Activated CD4-positive, alpha-beta T cell treated with anti-CD3 and anti-CD28 coated beads, Interleukin-10, Interleukin-2, amounts not matched to agents 100 ng/mL and 50 ng/mL, durations not matched to agents 16 hours and 8 hours (primary cell): ENCODE data around the gene SEPHS2.
"Not testable (repeated sequence)": the region's sequence is repeated elsewhere in the genome, so short reads cannot be mapped to it uniquely, and the experiment has no call there.

Experiments used
- DNase-seq: peaks from one replicate; pipeline ENCODE4 v3.0.0-alpha.2; 2020

The SEPHS2 gene

GRCh38 chr16:30397776-30398660 is 47.7 kb downstream of the SEPHS2 start:
- no peak for DNase-seq

GRCh38 chr16:30397056-30397455 is 48.6 kb downstream of the SEPHS2 start:
- DNase-seq = no peak

- not testable (repeated sequence) for DNase-seq
These were observed 49.0 kb downstream of the SEPHS2 start for GRCh38 chr16:30396627-30397026.

GRCh38 chr16:30395992-30396585 is 49.6 kb downstream of the SEPHS2 start:
- no peak for DNase-seq

GRCh38 chr16:30395155-30395991 is 50.3 kb downstream of the SEPHS2 start, which contains the start of gene ZNF48:
Gene ZNF48 (plus strand): TSS chr16:30395420. CDS start chr16:30395795, 375 bp downstream.
- DNase-seq = peak; percentile 66

- no peak for DNase-seq
These were observed 51.0 kb downstream of the SEPHS2 start for GRCh38 chr16:30394592-30395154.
